Breast epithelium (tissue), 4 donors: ENCODE data around the gene ATP7B. TPM values are rescaled to one million over a fixed set of nuclear protein-coding genes. Genes with fewer than 3 reads are reported as not detected.

Experiments used
- DNase-seq, 2 donors: peaks; one replicate each; pipeline ENCODE4 v3.0.0-alpha.2; 2019; ENCODE audit warnings: low spot score in 2 of 2
- H3K27ac ChIP-seq, 2 donors: fragments of 200-600 bp; sonication (generic) in 1 of 2; one replicate each; pipeline ENCODE4 v1.5.1; 2016 to 2019; ENCODE audit warnings: mild to moderate bottlenecking in 1 of 2
- H3K27me3 ChIP-seq, 2 donors: fragments of 200-600 bp; sonication (generic) in 1 of 2; one replicate each; pipeline versions ENCODE4 v1.5.1 to v1.6.0; 2017 to 2019; ENCODE audit warnings: control low read depth in 1 of 2, mild to moderate bottlenecking in 1 of 2
- H3K36me3 ChIP-seq: fragments of 200-600 bp; one replicate; pipeline ENCODE4 v1.5.1; 2019
- H3K4me1 ChIP-seq, 2 donors: fragments of 200-600 bp; sonication (generic); one replicate each; pipeline ENCODE4 v1.5.1; 2016 to 2019; ENCODE audit warnings: control low read depth in 1 of 2
- H3K4me3 ChIP-seq, 3 donors: fragments of 200-600 bp; sonication (generic); 1 replicate in 2 of 3; 2 replicates in 1 of 3; pipeline ENCODE4 v1.5.1; 2016 to 2019; ENCODE audit warnings: mild to moderate bottlenecking in 3 of 3, moderate library complexity in 2 of 3
- H3K9me3 ChIP-seq, 2 donors: fragments of 200-600 bp; sonication (generic) in 1 of 2; one replicate each; pipeline ENCODE4 v1.5.1; 2016 to 2019; ENCODE audit warnings: control low read depth in 1 of 2
- CTCF ChIP-seq, 3 donors: fragments of 450-650 bp; IDR thresholded peaks; one replicate each; pipeline ENCODE4 v1.5.1; 2016 to 2017; ENCODE audit warnings: antibody characterized with exemption in 3 of 3, mild to moderate bottlenecking in 3 of 3, moderate library complexity in 3 of 3
- POLR2A ChIP-seq: fragments of 450-650 bp; IDR thresholded peaks from one replicate; pipeline ENCODE4 v1.6.1; 2016; ENCODE audit warnings: antibody characterized with exemption, mild to moderate bottlenecking, moderate library complexity
- POLR2AphosphoS5 ChIP-seq, 3 donors: sonication (generic); formaldehyde crosslinking; IDR thresholded peaks; one replicate each; pipeline ENCODE4 v1.6.1; 2017; ENCODE audit warnings: antibody characterized with exemption in 3 of 3
- intact Hi-C: fragments of 100-400 bp; cut with DNase I; formaldehyde crosslinking; loops from one replicate; pipeline ENCODE4 v1.15.1; 2023; ENCODE audit warnings: low total_unique reads
- total RNA-seq, 3 donors: library from RNA; depleted of rRNA; stranded (reverse); fragments of >200 nt; gene quantifications; one replicate each; pipeline ENCODE4 v1.1.0, GENCODE V29; 2016

ATP7B gene
- total RNA-seq, 3 donors from 2014 or later, result 6.9 to 9.2 (median 7.2) TPM

- no peaks in the 10 kb centered on the region for H3K9me3 ChIP-seq
- intact Hi-C loops, result no loop called here
- no peaks in the 10 kb centered on the region for H3K4me1 ChIP-seq
- no peaks in the 10 kb centered on the region for H3K27me3 ChIP-seq
- no peaks in the 10 kb centered on the region for H3K36me3 ChIP-seq
- H3K4me3 ChIP-seq, result no peak overlapping the region
- no peak for DNase-seq
- TF ChIP-seq CTCF (IDR thresholded peaks at IDR 0.05) (no peak), POLR2AphosphoS5 (IDR thresholded peaks at IDR 0.05) (no peak), POLR2A (no peak)
- H3K27ac ChIP-seq, result no peak overlapping the region
These were observed 30.3 kb downstream of the ATP7B start for GRCh38 chr13:51980908-51981307.

GRCh38 chr13:51978796-51979556, 32.3 kb downstream of the ATP7B start:
- intact Hi-C loops, result no loop called here
- Histone ChIP-seq H3K36me3 (no peaks in the 10 kb centered on the region), H3K9me3 (no peaks in the 10 kb centered on the region), H3K27me3 (no peaks in the 10 kb centered on the region), H3K4me1 (no peaks in the 10 kb centered on the region), H3K4me3 (no peak overlapping the region), H3K27ac (no peak overlapping the region)
- TF ChIP-seq POLR2A, result no peak
- TF ChIP-seq POLR2AphosphoS5 (IDR thresholded peaks at IDR 0.05), result no peak
- TF ChIP-seq CTCF (IDR thresholded peaks at IDR 0.05), result no peak
- DNase-seq, result no peak

DNA sequence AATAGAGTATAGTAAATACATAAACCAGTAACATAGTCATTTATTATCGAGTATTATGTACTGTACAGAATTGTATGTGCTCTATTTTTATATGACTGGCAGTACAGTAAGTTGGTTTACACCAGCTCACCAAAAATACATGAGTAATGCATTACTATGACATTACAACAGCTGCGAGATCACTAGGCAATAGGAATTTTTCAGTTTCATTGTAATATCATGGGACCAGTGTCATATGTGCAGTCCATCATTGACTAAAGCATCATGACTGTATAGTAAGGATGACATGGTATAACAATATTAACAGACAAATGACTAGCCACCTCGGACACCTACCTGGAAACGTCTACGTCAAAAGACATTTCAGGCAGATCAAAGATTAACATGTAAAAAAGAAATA, 33.6 kb downstream of the ATP7B start:
- no peaks in the 10 kb centered on the region for H3K27me3 ChIP-seq
- intact Hi-C loops, result no loop called here
- H3K27ac ChIP-seq, result no peak overlapping the region
- H3K4me3 ChIP-seq, result no peak overlapping the region
- DNase-seq, result no peak
- H3K9me3 ChIP-seq, result no peaks in the 10 kb centered on the region
- H3K36me3 ChIP-seq, result no peaks in the 10 kb centered on the region
- no peak for TF ChIP-seq POLR2AphosphoS5 (IDR thresholded peaks at IDR 0.05)
- no peak for TF ChIP-seq POLR2A
- TF ChIP-seq CTCF (IDR thresholded peaks at IDR 0.05), result no peak
- H3K4me1 ChIP-seq, result no peaks in the 10 kb centered on the region

DNA sequence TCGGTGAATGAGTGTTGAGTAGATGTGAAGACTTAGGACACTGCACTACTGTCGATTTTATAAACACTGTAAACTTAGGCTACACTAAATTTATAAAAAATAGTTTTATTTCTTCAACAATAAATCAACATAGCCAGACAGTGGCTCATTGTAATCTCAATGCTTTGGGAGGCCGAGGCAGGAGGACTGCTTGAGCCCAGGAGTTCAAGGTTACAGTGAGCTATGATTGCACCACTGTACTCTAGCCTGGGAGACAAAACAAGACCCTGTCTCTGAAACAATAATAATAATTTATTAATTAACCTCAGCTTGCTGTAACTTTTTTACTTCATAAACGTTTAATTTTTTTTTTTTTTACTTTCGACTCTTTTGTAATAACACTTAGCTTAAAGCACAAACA, 34.4 kb downstream of the ATP7B start:
- H3K27me3 ChIP-seq, result no peaks in the 10 kb centered on the region
- intact Hi-C loops, result no loop called here
- no peak overlapping the region for H3K4me3 ChIP-seq
- TF ChIP-seq POLR2AphosphoS5 (IDR thresholded peaks at IDR 0.05) (no peak), POLR2A (no peak), CTCF (IDR thresholded peaks at IDR 0.05) (no peak)
- H3K9me3 ChIP-seq, result no peaks in the 10 kb centered on the region
- no peak for DNase-seq
- H3K27ac ChIP-seq, result no peak overlapping the region
- no peaks in the 10 kb centered on the region for H3K4me1 ChIP-seq
- H3K36me3 ChIP-seq, result no peaks in the 10 kb centered on the region

DNA sequence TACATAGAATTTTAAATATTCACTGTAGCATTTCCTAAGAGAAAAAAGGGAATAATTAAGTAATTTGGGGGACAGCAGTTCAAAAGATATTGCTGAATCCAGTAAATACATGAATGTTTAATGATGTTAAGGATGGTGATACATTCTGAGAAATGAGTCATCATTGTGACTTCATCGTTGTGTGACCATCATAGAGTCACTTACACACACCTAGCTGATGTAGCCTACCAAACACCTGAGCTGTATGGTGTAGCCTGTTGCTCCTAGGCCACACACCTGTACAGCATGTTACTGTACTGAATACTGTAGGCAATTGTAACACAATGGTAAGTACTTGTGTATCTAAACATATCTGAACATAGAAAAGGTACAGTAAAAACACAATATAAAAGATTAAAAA, 34.8 kb downstream of the ATP7B start:
- no peak overlapping the region for H3K27ac ChIP-seq
- no peak for DNase-seq
- TF ChIP-seq POLR2A, result no peak
- no peak for TF ChIP-seq POLR2AphosphoS5 (IDR thresholded peaks at IDR 0.05)
- no peak for TF ChIP-seq CTCF (IDR thresholded peaks at IDR 0.05)
- no peaks in the 10 kb centered on the region for H3K27me3 ChIP-seq
- intact Hi-C loops, result no loop called here
- no peaks in the 10 kb centered on the region for H3K4me1 ChIP-seq
- no peaks in the 10 kb centered on the region for H3K9me3 ChIP-seq
- no peaks in the 10 kb centered on the region for H3K36me3 ChIP-seq
- H3K4me3 ChIP-seq, result no peak overlapping the region
